Hematopoietic multipotent progenitor cell treated with erythropoietin and hydrocortisone succinate and interleukin-3 and kit ligand, for 8 days (in vitro differentiated cells): ENCODE data around the gene HOXD11.

Source experiments
- DNase-seq: peaks from one replicate; pipeline ENCODE4 v3.0.0-alpha.2; 2015

Gene HOXD11

GRCh38 chr2:176109192-176109901 is 2.3 kb downstream of the HOXD11 start:
- DNase-seq = no peak

GRCh38 chr2:176109946-176110345 is 2.9 kb downstream of the HOXD11 start:
- no peak for DNase-seq

- no peak for DNase-seq
These were observed 3.6 kb downstream of the HOXD11 start for GRCh38 chr2:176110415-176111308.

GRCh38 chr2:176111309-176111663 is 4.2 kb downstream of the HOXD11 start:
- DNase-seq = peak; percentile 51

DNA sequence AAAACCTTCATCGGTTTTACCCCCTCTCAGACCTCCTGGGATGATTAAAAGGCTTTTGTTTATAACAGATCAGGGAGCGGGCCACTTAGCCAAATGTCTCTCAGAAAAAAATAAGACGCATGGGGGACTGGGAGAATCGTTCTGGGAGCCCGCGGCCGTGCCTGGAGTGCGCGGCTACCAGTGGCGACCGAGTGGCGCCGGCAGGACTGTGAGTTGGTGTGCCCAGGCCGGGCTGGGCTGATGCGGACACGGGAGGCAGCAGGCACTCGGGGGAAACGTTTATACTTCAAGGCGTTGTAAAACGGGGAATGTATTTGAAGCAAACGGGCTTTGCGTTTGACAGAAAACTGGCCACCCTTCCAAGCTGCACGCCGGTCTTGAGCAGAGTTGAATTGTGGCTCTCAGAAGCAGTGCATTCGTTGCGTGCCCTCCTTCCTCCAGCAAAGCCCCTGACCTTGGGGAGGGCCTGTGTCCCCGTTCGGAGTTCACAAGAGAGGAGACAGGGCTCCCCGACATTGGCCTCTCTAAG is 4.8 kb downstream of the HOXD11 start:
- DNase-seq = no peak

DNA sequence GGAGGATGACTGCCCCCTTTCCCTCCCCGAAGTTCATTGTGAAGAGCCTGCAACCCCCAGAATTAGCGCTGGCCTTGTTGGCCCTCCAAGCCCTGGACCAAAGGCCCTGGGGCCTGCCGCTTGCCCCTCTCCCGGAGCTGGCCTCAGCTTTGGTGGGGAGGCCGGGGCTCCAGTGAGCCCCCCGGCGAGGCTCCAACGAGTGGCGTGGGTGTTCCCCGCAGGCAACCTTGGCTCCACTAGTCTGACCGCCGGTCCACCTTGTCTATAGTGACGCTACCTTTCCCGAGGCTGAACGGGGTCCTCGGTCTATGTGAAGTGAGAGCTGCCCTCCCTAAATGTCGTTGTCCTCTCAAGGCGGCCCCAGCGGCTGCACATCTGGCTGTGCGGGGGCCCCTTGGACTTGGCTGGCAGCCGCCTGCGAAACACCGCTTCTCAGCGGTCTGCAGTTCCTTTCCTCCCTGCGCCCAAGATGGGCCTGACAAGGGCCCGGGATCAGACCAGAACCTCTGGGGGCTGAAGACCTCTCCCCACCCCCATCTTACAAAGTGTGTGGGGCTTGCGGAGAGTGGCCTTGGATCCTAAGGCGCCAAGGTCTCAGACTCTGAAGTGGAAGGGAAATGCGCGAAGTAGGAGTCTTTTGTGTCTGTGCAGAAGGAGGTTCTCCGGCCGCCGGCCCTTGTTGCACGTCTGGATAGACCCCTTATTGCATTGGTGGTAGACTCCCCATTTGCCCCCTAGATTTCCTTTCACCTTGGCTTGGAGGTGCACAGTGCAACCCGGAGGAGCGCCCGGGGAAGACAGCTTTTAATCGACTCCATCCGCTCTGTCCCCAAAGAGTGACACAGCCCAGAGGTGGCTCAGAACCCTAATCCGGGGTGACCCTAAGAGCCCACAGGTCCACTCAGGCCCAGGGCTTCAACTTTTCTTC is 5.6 kb downstream of the HOXD11 start:
- no peak for DNase-seq

DNA sequence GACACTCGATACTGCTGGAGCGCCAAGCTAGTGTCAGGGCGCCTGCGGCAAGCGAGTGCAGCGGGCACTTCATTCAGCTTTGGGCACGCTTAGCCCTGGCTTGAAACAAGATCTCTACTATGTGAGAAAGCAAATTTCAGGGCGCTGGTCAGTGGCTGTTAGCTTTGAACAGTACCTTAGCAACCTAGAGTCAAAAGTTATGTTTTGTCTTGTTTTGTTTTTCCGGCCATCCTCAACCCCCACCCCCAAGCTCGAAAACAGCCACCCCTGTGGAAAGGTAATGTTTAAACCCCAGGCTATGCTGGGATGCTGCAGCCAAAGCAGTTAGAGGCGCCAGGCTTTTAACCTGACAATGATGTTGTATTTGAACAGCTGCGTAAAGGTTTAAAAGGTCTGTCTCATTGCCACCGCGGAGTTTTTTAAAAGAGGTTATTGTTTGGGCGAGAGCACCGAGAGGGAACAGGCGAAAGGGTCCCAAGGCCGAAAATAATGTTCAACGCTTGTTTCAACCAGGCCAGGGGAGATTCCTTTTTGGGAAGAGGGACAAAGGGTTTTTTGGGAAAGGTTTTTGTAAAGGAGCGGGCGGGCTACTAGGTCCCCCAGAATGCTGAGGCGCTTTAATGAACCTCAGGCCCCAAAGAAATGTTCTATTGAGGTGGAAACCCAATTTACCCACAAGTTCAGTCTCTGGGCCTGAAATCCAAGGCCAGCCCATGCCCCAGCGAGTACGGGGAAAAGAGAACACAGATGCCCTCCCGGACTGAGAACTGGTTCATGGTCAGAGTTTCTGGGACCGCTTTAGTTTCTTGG is 7.2 kb downstream of the HOXD11 start:
- DNase-seq = no peak

DNA sequence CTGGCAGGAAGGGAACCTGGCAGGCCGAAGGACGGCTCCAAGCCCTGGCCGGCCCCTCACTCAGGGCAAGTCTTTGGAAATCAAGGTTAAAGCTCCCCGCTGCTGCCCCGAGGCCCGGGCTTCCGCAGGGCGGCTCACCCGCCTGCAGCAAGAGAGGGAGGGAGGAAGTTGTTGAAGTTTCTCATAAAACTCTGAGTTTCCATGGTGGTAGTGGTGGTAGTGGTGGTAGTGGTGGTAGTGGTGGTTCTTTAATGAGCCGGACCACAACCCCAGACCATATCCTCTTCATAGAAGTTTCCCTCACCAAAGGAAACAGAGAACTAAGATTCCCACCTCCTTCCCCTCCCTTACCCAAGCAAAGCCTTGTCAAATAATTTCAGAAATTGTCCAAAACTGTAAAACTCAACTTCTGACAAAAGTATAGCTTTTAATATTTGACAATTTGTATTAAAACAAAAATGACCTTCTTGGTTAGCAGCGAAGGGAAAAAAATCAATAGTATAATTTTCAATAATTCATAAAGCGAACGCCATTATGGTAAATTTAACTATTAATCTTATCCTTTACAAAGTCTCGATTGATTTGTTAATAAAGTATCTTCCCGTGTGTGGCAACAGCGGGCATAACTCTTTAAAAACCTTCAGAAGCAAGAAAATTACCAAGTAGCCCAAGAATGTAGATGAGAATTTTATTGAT is 8.0 kb downstream of the HOXD11 start:
- DNase-seq = no peak

DNA sequence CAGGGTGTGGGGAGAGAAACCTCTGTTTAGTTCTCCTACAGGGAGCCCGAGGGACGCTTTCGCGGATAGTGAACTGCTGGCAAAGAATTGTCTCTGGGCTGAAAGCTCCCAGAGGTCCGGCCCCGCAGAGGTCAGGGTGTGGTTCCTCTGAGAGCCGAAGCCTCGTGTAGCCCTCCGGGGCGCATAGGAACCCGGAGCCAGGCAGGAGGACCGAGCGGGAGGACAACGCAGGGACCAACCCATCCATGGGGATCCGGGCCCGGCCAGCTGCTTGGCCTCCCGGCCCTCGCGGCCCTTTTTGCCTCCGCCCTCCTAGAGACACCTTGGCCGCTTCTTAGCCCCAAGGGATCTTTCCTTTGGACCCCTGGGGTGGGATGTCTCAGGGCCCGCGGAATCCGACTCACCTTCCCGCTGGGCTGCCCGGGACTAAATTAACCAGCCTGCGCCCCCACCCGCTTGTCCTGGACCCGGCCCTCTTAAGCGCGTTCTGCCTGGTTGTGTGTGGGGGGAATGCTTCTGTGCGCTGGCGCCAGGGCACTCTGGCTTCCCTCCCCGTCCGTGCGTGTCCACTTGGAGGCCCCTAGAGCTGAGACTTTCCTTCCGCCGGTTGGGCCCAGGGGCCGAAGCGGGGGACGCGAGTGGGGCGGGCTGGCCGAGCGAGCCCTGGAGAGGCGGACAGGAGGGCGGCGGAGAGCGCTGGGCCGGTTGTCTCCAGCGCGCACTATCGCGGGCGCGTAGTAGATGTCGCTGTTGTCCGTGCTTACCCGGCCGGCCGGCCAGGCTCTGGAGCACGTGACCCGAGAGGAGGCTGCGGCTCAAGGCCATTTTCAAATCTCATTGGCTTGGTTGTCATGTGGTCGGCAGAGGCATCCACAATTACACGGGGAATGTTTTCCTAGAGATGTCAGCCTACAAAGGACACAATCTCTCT is 9.1 kb downstream of the HOXD11 start, which contains the start of gene HOXD10:
TSS of gene HOXD10 (plus strand) at position 896 of the 931 bp plus-strand sequence. CDS start 56 bp downstream, outside the sequence.
- DNase-seq = no peak

DNA sequence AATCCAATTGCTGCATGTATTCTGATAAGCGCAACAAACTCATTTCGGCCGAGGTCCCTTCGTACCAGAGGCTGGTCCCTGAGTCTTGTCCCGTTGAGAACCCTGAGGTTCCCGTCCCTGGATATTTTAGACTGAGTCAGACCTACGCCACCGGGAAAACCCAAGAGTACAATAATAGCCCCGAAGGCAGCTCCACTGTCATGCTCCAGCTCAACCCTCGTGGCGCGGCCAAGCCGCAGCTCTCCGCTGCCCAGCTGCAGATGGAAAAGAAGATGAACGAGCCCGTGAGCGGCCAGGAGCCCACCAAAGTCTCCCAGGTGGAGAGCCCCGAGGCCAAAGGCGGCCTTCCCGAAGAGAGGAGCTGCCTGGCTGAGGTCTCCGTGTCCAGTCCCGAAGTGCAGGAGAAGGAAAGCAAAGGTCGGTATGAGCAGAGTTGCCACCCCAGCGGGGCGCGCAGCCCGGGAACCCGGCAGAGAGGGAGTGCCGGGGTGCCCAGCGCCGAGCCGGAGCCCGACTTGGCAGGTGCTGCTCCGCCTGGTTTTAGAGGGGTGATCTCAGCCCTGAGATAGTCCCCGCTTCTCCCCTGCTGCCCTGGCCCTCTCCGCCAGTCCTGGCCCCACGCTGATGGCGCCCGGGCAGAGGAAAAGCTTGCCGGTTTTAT is 10.2 kb downstream of the HOXD11 start:
- no peak for DNase-seq

GRCh38 chr2:176117823-176118371 is 10.8 kb downstream of the HOXD11 start:
- DNase-seq = no peak

- peak; percentile 45 for DNase-seq
These were observed 11.7 kb downstream of the HOXD11 start for GRCh38 chr2:176118601-176119339.

- DNase-seq = no peak
These were observed 13.5 kb downstream of the HOXD11 start for GRCh38 chr2:176120364-176121189.

GRCh38 chr2:176121190-176122051 is 14.3 kb downstream of the HOXD11 start:
- DNase-seq = no peak

DNA sequence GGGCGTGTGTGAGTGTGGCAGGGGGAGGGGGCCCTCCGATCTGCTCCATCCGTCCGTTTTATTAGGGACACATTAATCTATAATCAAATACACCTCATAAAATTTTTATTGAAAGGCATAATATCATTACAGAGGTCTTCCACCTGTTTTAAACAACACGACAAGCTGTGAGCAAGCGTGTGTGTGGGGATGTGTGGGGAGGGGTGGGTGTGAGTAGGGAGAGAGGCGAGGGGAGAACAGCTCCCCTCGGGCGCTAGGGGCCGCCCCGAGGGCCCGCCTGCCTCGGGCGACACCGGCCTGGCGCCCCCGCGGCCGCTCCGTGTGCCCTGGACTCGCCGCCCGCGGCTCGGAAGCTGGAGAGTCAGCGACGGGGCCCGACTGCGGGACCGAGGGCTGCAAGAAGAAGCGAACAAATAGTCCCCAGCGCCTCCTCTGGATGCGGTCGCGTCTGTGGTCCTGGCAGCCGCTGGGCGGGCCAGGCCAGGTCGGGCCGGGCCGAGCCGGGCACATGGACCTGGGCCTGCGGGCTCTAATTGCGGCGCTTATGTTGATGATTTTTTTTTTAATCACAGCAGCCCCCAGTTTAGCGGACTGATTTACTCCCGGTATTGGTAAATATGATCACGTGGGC is 15.1 kb downstream of the HOXD11 start:
- DNase-seq = no peak
